SH-SY5Y (cell line): ENCODE measurements around the gene ATG14.

ENCODE experiments used
- GATA2 ChIP-seq: IDR thresholded peaks from 2 replicates; pipeline ENCODE4 v1.6.1; 2011; ENCODE audit warnings: mild to moderate bottlenecking, low read depth, low read length
- GATA3 ChIP-seq: IDR thresholded peaks from 2 replicates; pipeline ENCODE4 v1.6.1; 2011; ENCODE audit warnings: low read depth, mild to moderate bottlenecking, low read length, moderate library complexity

GRCh38 chr14:55374771-55375170 lies 36.9 kb downstream of the ATG14 start:
- TF ChIP-seq GATA2 (no peak), GATA3 (no peak)
